ENCODE measurements around the gene AKNAD1.

Gene AKNAD1

GRCh38 chr1:108777839-108778238, 79.1 kb downstream of the AKNAD1 start:
- DNase-seq, result no peak

DNA sequence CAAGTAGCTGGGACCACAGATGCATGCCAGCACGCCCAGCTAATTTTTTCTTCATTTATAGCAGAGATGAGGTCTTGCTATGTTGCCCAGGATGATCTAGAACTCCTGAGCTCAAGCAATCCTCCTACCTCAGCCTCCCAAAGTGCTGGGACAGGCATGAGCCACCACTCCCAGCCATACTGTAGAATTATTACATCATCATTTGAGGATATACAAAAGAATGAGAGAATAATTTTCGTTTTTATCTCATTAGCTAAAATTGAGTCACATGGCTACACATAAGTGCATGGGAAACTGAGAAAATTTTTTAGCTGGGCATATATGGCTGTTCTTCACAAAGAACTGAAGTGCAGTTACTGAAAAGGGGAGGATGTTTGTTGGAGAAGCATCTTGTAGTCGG, 89.2 kb downstream of the AKNAD1 start:
- no peak for DNase-seq

DNA sequence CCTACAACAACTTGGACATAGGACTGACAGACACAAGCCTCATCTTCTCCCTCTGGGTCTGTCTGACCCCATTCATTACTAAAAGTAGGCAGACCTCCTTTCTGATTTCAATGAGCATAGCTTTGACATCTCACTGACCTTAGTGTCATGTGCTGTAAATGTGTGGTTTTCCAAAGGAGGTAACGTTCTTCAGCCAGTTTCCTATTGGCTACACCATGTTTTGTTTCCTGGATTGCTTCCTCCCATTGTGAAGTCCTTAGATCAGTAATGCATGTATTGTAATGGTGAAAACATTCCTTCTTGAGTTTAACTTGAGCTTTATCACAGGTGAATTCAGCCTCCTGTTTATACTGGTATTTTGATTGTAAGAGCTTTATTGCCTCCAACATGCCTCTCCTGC, 89.8 kb downstream of the AKNAD1 start:
- no peak for DNase-seq
